ENCODE results near the gene HMGXB4. TPM values are rescaled to one million over a fixed set of nuclear protein-coding genes. Genes with fewer than 3 reads are reported as not detected.

The HMGXB4 gene
- total RNA-seq, 1 experiment from 2014 or later: 10.2 TPM

Other genes with a start within 250 kb of the HMGXB4 start
- not detected in 2 replicates for gene ISX, start 191.3 kb upstream of the HMGXB4 start, total RNA-seq (2014; rRNA removed; shearing (Covaris generic))
- gene TOM1, start 42.4 kb downstream of the HMGXB4 start, total RNA-seq (2014; rRNA removed; shearing (Covaris generic)): 29.8 and 49.1 TPM in 2 replicates
- 49.2 and 59.1 TPM in 2 replicates for gene HMOX1, start 123.6 kb downstream of the HMGXB4 start, total RNA-seq (2014; rRNA removed; shearing (Covaris generic))
- gene MCM5, start 142.6 kb downstream of the HMGXB4 start, total RNA-seq (2014; rRNA removed; shearing (Covaris generic)): 51.4 and 57.4 TPM in 2 replicates

Measured in H4 (cell line).